ELR (cell line): Measurements from ENCODE around the gene HOXC4.
"Not testable (repeated sequence)": the region's sequence is repeated elsewhere in the genome, so short reads cannot be mapped to it uniquely, and the experiment has no call there.

ENCODE experiments used
- DNase-seq: peaks from one replicate; pipeline ENCODE4 v3.0.0-alpha.2; 2015; ENCODE audit warnings: low read depth

HOXC4 gene

DNA sequence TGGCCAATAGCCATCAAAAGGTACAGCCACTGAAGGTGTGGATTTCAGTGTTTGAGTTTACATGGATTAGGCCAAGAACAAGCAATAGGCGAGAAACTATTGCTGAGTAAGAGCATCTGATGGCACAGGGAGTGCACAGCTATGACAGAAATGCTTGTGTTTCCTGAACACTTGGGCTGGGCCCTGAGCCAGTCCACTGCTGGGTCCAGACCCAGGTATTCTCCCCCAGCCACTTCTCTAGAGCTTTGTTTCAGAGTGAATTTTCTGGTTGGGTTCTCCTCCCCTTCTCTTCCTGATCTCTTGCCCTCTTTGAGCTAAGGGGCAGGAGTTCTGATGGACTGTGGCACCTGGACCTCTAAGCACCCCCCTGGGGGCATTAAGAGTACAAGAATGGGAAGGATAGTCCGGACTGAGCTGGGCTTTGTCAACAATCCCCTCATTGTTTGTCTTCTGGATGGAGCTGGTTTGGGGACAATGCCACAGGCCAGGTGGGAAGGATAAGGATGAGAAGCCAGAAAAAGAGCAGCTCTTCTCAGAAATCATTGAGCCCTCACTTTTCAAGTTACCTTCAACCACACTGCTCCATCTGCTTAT, 12.4 kb upstream of the HOXC4 start:
- no peak for DNase-seq

GRCh38 chr12:54042033-54042432, 11.6 kb upstream of the HOXC4 start:
- not testable (repeated sequence) for DNase-seq

DNA sequence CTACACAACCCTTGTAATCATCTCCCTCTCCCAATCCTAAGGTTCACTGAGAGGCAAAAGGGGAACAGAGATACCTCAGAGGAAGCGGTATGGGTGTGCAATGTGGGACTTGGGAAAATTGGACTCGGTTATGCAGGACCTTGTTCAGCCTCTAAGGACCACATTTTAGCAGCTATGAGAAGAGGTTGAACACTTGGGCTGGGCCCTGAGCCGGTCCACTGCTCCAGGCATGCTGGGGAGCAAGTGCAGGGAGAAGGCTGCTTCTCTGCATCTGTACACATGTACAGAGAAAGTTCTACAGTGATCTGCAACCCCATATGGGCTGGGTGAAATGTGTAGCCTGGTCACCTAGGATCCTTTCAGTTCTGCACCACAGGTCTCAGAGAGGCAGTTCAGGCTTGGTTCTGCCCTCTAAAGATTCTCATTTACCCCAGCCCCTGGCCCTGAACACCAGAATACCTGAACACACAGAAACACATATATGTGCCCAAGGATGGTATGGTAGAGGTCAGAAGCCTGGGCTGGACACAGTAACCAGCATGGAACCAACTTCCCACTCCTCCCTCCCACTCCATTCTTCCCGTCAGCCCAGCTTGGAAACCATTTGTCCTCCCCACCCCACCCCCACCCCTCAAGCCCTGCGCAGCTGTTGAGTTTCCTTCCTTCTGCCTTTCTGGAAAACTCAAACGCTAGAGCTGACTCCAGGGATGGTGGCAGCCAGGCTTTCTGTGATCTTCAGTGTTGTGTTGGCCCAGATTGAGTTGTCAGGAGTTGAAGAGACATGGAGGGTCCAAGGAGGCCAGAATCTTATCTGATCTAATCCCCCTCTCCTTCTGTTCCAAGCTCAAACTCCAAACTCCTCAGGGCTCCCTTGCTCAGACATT, 10.4 kb upstream of the HOXC4 start:
- no peak for DNase-seq

DNA sequence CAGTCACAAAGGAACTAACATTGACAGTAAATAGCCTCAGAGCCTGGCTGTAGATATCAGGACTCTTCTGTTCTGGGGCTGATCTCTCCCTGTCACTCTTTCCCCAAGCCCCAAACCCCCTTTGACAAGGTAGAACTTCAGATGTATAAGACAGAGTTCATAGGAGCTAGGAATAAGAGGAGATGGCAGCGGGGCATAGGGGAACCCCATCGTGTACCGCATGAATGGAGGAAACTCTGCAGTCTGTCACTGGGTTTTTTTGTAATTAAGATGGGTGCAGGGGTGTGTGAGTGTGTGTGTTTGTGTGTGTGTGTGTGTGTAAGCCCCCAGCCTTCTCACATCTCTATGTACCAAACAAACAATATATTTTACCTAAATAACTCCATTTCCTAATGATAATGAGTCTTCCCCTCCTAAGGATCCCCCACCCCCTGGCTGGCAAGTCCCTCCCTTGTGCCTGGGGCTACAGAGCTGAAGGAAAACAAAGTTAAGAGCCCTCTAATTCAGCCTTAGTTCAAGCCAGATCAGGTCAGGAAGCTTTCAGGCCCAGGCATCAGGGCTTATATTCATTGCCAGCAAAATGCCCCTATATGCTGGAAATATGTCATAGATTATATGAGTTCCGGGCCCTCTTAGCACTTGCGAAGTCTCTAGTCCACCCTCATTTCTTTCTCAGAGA, 9.1 kb upstream of the HOXC4 start:
- no peak for DNase-seq

- DNase-seq: no peak
Observed at GRCh38 chr12:54045401-54045800, 8.2 kb upstream of the HOXC4 start.

- no peak for DNase-seq
Observed at GRCh38 chr12:54045868-54046521, 7.6 kb upstream of the HOXC4 start.

DNA sequence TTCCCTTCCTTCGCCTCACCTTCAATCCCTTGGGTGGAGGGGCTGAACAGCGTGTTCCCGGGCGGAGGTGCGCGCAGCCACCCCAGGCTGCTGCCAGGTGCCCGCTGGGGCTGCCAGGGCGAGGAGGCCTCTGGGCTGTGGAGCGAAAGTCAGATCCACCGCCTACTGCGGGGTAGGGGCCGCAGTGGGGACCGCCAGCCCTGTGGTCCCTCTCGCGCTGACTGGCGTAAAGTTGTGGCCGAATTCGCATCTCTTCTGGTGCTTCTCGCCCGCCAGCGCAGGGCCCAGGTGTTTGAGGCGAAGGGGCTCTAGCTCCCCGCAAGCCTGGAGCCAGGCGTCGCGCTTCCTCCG, 6.9 kb upstream of the HOXC4 start:
- DNase-seq: no peak

DNA sequence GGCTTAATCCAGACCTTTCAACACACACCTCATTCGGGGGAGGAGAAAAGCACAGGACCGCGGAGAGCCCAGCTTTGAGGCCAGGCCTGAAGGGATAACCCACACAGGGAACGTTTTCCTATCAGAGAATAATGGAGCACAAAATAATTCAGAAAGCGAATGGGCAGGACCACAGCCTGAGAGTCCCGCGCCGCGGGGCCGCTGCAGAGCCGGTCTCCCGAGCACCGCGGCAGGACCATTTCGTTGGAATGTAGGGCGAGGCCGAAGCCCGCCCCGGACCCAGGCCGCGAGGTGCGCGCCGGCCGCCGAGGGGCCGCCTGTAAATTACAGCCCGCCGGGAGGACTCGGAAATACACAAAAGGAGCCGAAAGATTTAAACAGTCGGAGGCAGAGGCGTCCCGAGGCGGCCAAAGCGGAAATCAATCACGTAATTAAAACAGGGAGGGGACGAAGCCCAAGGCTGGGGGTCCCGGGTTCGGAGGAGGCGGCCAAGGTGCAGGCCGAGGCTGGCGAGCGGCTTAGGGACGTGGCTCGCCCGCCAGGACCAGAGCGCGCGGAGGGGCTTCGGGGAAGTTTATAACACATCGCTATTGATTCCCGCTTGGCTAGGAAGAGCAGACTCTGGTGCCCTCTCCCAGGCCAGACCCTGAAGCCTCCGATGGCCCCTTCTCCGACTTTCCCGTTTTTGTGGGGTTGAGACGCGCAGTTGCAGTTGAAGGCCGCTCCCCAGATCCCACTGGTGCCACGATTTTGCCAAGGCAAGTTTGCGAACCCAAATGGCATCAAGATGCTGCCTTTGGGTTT, 6.3 kb upstream of the HOXC4 start:
- DNase-seq: no peak

DNA sequence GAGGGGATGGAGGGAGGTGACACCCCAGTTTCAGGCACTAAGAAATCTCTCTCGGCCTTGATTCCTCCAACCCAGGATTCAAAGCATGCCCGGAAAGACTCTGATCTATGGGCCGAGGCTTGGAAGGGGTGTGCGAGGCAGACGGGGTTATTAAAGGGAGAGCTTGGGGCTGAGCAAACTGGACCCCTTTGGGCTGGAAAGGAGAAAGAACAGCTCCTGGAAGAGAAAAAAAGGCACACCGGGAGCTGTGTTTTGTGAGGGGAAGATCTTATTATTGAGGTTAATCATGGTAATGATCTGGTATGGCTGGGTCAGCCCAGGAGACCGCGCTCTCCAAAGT, 5.7 kb upstream of the HOXC4 start:
- no peak for DNase-seq

DNA sequence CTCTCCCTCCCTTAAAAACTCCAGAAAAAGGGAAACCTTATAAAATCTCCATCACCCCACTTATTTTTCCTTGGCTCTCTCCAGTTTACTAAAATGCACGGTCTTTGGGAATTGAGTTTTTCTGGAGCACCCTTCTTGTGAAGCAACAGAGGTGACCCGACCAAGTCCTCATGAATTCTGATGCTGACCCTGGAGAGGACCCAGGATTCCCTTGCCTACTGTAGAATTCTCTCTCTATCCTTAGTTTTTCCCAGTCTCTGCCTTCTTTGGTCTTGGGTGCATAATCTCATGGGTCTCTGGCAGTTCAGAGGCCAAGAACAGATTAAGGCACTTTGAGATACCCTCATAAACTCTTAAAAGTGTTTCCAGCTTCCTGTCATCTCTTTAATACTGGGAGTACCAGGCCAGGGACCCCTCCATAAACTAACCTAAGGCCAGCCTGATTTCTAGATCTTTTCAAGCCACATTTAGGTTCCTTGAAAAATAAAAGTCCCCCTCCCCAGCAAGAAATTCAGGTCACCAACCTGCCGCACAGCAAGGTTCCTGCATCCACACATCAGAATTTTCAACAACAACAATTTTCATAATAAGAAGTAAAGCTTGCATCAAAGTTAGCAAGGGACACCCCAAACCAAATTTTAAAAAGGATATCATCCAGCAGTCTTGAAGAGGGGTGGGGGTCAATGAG, 5.1 kb upstream of the HOXC4 start:
- DNase-seq: no peak

- DNase-seq: no peak
Observed at GRCh38 chr12:54049108-54049507, 4.5 kb upstream of the HOXC4 start.

DNA sequence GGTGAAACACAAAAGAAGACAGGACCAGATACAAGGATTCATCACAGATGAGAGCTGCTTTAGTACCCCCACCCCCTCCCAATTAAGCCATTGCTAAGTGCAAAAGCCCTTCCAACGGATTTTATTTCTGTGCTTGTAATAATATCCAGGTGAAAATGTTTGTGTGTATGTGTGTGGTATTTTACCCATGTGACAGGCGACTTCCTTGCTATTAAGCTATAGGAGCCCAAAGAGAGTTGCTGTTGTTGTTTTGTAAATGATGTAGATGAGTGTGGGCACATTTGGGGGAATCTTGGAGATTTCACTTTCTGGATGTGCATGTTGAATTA, 3.2 kb upstream of the HOXC4 start:
- no peak for DNase-seq

DNA sequence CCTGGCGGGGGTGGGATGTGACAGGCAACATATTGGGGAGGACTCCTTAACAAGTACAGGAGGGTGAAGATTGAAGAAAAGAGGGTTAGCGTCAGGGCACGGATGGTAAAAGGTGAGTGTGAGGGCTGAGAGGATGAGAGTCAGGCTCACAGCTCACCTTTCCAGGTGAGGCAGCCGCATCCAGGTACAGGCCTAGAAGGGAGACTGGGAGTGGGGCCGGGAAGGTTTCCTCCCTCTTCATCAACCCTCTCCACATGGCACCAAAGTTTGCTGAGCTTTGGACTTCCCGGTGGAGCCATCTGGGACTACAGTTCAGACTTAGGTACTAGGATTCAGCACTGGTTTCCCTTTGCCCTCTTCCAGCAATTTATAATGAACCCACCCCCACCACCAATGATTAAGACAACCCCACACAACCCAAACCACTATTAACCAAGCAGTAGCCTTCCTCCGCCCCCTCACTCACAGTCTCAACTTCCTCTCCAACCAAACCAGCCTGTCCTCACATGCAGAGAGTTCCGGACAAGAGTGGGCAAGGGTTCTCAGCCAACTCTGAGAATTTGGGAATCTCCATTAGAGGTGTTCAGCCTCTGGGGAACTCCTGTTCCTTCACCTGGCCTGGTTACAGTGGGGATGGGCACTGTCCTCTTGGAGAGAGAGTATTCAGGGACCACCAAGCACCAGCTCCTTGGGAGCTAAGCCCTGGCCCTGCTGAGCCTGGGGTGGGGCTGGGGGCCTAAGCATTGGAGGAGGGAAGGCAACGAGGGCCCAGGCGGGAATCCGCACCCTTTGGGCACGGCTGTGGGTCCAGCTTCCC, 2.4 kb upstream of the HOXC4 start:
- no peak for DNase-seq

- no peak for DNase-seq
Observed at GRCh38 chr12:54051874-54052437, 1.7 kb upstream of the HOXC4 start.

DNA sequence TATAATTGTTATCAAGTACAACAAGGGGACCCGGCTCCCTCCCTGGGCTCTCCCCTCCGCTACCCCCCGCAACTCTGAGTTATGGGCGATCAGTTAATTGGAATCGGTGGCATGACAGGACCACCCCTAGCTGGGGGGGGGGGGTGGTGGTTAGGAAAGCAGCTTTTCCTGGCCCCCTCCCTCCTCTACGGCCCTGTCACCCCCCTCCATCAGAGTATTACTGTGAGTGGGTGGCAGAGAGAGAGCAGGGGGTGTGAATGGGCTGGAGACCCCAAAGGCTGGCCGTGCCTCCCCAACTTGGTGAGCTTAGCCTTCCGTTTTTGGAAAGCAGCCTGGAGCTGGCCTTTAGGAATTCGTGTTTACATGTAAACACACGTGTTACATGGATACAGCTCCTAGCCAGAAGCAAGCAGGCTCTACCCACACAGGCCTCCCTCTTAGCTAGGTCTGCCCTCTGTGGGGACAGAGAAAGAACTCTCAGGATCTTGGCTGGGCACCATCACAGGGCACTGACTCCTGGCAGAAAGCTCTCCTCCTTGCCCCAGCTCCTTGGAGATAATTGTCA, 1.1 kb upstream of the HOXC4 start:
- DNase-seq: no peak

DNA sequence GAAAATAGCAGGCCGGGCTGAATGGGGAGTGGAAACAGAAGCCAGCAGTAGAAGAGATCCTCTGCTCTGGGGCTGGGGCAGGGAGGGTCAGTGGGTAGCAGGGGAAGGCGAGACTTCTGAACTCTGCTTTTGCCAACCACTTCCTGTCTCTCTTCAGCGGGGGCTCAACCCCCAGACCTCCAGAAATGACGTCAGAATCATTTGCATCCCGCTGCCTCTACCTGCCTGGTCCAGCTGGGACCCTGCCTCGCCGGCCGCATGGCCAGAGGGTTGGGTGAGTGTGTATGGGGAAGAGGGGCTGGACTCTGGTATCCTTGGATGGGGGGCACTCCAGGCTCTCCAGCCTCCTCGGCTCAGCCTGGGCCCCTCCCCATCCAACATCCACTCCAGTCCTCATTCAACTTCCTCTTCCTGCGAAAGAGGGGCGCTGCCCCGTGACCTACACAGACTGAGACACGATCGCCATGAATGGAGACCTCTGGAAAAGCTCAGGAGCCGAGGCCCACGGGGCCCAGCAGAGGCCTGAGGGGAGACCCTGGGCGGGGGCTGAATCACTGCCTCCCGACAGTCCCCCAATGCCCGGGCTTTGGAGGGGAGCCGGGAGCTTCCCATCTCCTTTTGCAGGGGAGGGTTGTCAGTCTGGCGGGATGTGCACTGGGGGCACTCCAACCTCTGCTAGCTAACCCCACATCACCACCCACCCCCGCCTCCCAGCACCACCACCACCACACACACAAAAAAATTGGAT, 458 bp upstream of the HOXC4 start:
- DNase-seq: no peak

GRCh38 chr12:54054742-54055194, 1.1 kb downstream of the HOXC4 start:
- no peak for DNase-seq

DNA sequence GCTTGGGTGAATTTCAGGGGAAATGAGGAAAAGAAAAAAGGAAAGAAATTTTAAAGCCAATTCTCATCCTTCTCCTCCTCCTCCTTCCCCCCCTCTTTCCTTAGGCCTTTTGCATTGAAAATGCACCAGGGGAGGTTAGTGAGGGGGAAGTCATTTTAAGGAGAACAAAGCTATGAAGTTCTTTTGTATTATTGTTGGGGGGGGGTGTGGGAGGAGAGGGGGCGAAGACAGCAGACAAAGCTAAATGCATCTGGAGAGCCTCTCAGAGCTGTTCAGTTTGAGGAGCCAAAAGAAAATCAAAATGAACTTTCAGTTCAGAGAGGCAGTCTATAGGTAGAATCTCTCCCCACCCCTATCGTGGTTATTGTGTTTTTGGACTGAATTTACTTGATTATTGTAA, 1.9 kb downstream of the HOXC4 start:
- DNase-seq: no peak

- DNase-seq: no peak
Observed at GRCh38 chr12:54056110-54056509, 2.5 kb downstream of the HOXC4 start.
